Thyroid gland (tissue), 4 donors: ENCODE results near the gene COL9A1. TPM values are rescaled to one million over a fixed set of nuclear protein-coding genes. Genes with fewer than 3 reads are reported as not detected.

Experiments
- DNase-seq, 2 donors: peaks; one replicate each; pipeline ENCODE4 v3.0.0-alpha.2; 2019
- H3K27ac ChIP-seq, 3 donors: fragments of 200-600 bp; sonication (generic); 1 replicate in 2 of 3; 2 replicates in 1 of 3; pipeline ENCODE4 v1.5.1; 2016 to 2019; ENCODE audit warnings: mild to moderate bottlenecking in 1 of 3, moderate library complexity in 1 of 3
- H3K27me3 ChIP-seq: fragments of 200-600 bp; sonication (generic); one replicate; pipeline ENCODE4 v1.5.1; 2019
- H3K36me3 ChIP-seq, 2 donors: fragments of 200-600 bp; sonication (generic); one replicate each; pipeline ENCODE4 v1.5.1; 2016 to 2019
- H3K4me1 ChIP-seq, 2 donors: fragments of 200-600 bp; sonication (generic); one replicate each; pipeline ENCODE4 v1.5.1; 2017 to 2019
- H3K4me3 ChIP-seq, 3 donors: fragments of 200-600 bp; sonication (generic); replicated peaks in 1 of 3; 1 replicate in 2 of 3; 2 replicates in 1 of 3; pipeline ENCODE4 v1.5.1; 2016; ENCODE audit warnings: mild to moderate bottlenecking in 1 of 3
- H3K9me3 ChIP-seq: fragments of 200-600 bp; sonication (generic); one replicate; pipeline ENCODE4 v1.5.1; 2017
- CTCF ChIP-seq, 6 experiments: fragments of 200-600 bp in 3 of 6; fragments of 450-650 bp in 3 of 6; sonication (generic) in 3 of 6; IDR thresholded peaks; one replicate each; pipeline ENCODE4 v1.5.1; 2016 to 2019; ENCODE audit warnings: antibody characterized with exemption in 6 of 6, mild to moderate bottlenecking in 2 of 6, inconsistent platforms in 1 of 6, moderate library complexity in 1 of 6
- POLR2A ChIP-seq, 2 donors: fragments of 450-650 bp; IDR thresholded peaks; one replicate each; pipeline ENCODE4 v1.6.1; 2017; ENCODE audit warnings: antibody characterized with exemption in 2 of 2, mild to moderate bottlenecking in 2 of 2, moderate library complexity in 1 of 2
- whole genome bisulfite sequencing, 2 donors: methylation state at CpG; one replicate each; pipeline ENCODE4 v1.1.5; 2017; 5-methylcytosine and 5-hydroxymethylcytosine counted together
- intact Hi-C: fragments of 100-400 bp; cut with DNase I; formaldehyde crosslinking; loops from one replicate; pipeline ENCODE4 v1.15.1; 2023
- total RNA-seq, 4 donors: library from RNA; depleted of rRNA; stranded (reverse); fragments of >200 nt; gene quantifications; one replicate each; pipeline ENCODE4 v1.2.3, GENCODE V29; 2016

COL9A1 gene
- total RNA-seq, 4 donors from 2014 or later = 0.33 TPM; not detected in 2

DNA sequence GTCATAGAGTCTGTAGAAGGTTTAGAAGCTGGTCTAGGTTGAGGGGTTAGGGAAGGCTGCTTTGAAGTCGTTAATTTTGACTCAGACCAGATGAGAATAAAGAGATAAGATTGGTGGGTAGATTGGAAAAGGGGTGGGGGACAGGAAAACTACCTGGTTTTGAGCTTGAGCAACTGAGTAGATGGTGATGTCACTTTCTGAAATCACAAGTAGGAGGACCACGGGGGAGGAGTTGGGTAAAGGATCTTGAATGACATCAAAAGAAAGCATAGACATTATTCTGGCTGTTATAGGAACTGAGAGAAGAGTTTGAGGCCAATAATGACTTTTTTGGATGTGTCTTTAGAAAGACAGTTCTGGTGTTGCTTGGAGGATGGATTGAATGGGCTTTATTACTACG, 4.1 kb upstream of the COL9A1 start:
- TF ChIP-seq POLR2A (IDR thresholded peaks at IDR 0.05) = no peak
- no peaks in the 10 kb centered on the region for H3K4me1 ChIP-seq
- H3K9me3 ChIP-seq = no peaks in the 10 kb centered on the region
- WGBS, 2 donors = 71 to 74% methylated on average over 3 of the region's 3 CpGs
- intact Hi-C loops = no loop called here
- no peak overlapping the region for H3K4me3 ChIP-seq
- H3K27me3 ChIP-seq = no peaks in the 10 kb centered on the region
- no peak overlapping the region for H3K27ac ChIP-seq
- no peak for DNase-seq
- H3K36me3 ChIP-seq = no peaks in the 10 kb centered on the region

DNA sequence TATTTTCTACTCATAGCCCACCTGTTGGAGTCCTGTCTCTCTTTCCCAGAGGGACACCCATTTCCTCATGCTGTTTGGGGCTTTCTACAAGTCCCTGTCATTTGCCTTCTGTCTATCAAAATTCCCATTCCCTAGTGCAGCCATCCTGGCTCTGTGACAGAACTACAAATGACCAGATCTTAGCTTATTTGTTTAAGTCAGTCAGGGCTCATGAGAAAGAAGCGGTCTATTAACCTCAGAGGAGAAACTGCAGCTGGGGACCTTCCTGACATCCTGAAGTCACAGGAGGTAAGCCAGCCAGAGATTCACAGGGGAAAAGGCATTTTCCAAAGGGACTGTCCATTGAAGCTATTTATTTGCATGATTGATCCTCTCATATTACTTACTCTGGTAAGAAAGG, 1.7 kb upstream of the COL9A1 start:
- no peak overlapping the region for H3K27ac ChIP-seq
- no peak overlapping the region for H3K4me3 ChIP-seq
- intact Hi-C loops = no loop called here
- no peak for TF ChIP-seq CTCF (IDR thresholded peaks at IDR 0.05)
- TF ChIP-seq POLR2A (IDR thresholded peaks at IDR 0.05) = no peak
- H3K27me3 ChIP-seq = no peaks in the 10 kb centered on the region
- DNase-seq = no peak
- H3K36me3 ChIP-seq = no peaks in the 10 kb centered on the region
- no peaks in the 10 kb centered on the region for H3K9me3 ChIP-seq
- H3K4me1 ChIP-seq = no peaks in the 10 kb centered on the region
- 18 to 35% methylated on average over 1 of the region's 1 CpG for WGBS, 2 donors

DNA sequence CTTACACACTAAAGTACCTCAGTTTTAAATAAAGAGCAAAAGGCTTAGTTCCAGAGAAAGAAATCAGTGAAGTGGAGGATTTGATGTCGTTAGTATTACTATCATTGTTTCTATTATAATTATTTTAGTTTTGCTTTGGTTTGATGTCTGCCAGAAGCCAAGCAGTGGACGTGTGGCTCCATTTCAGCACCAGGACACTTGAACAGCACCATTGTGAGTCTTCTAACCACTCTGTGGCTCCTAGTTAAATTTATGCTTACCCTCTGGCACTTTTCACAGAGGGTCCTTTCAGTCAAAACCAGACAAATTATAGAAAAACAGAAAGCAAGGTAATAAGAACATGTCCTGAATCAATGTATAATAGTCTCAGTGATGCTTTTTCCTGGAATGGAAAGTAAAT, 3.4 kb downstream of the COL9A1 start:
- Histone ChIP-seq H3K27ac (no peak overlapping the region), H3K27me3 (no peaks in the 10 kb centered on the region), H3K4me3 (no peak overlapping the region), H3K4me1 (no peaks in the 10 kb centered on the region), H3K36me3 (no peaks in the 10 kb centered on the region), H3K9me3 (no peaks in the 10 kb centered on the region)
- intact Hi-C loops = no loop called here
- DNase-seq = no peak
- WGBS, 2 donors = 30 to 36% methylated on average over 2 of the region's 2 CpGs
- no peak for TF ChIP-seq POLR2A (IDR thresholded peaks at IDR 0.05)
- TF ChIP-seq CTCF (IDR thresholded peaks at IDR 0.05) = no peak

GRCh38 chr6:70298068-70298467, 4.8 kb downstream of the COL9A1 start:
- Histone ChIP-seq H3K27ac (no peak overlapping the region), H3K9me3 (no peaks in the 10 kb centered on the region), H3K4me3 (no peak overlapping the region), H3K36me3 (no peaks in the 10 kb centered on the region), H3K27me3 (no peaks in the 10 kb centered on the region), H3K4me1 (no peaks in the 10 kb centered on the region)
- no peak for TF ChIP-seq CTCF (IDR thresholded peaks at IDR 0.05)
- TF ChIP-seq POLR2A (IDR thresholded peaks at IDR 0.05) = no peak
- DNase-seq = no peak
- intact Hi-C loops = no loop called here

DNA sequence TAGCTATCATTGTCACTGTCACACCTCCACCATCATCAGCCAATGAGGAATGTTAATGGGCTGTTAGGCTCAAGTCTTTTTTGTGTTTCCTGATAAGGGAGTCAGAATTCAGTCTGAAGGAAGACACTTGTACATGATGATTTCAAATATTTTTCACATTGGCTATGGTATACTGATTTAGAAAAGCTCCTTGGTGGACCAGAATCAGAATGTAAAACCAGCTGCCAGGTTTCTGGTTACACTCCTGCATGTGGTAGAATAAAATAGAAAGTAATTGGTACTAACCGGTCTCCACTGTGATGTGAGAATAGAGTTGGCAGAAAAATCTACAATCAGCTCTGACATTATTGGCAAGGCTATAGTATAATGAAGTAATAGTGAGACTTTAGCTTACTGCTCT, 10.7 kb downstream of the COL9A1 start:
- no peaks in the 10 kb centered on the region for H3K27me3 ChIP-seq
- DNase-seq = no peak
- 76 to 79% methylated on average over 1 of the region's 1 CpG for WGBS, 2 donors
- H3K4me3 ChIP-seq = no peak overlapping the region
- no peak overlapping the region for H3K27ac ChIP-seq
- no peaks in the 10 kb centered on the region for H3K4me1 ChIP-seq
- intact Hi-C loops = no loop called here
- TF ChIP-seq POLR2A (IDR thresholded peaks at IDR 0.05) = no peak
- H3K36me3 ChIP-seq = no peaks in the 10 kb centered on the region
- no peaks in the 10 kb centered on the region for H3K9me3 ChIP-seq

- H3K36me3 ChIP-seq = no peaks in the 10 kb centered on the region
- no peaks in the 10 kb centered on the region for H3K27me3 ChIP-seq
- TF ChIP-seq CTCF (IDR thresholded peaks at IDR 0.05) (peak in 1 of 6 experiments; percentile 11), POLR2A (IDR thresholded peaks at IDR 0.05) (no peak)
- no peak overlapping the region for H3K27ac ChIP-seq
- intact Hi-C loops = no loop called here
- 22 to 37% methylated on average over 2 of the region's 2 CpGs for WGBS, 2 donors
- H3K9me3 ChIP-seq = no peaks in the 10 kb centered on the region
- H3K4me3 ChIP-seq = no peak overlapping the region
- no peak for DNase-seq
- no peaks in the 10 kb centered on the region for H3K4me1 ChIP-seq
These were observed 13.6 kb downstream of the COL9A1 start for GRCh38 chr6:70289299-70289698.
